Activated T-helper 17 cell treated with anti-CD3 and anti-CD28 coated beads, Interleukin-2, amount 50 U/mL, for 72 hours (primary cell): ENCODE data around the gene GSK3A. TPM values are rescaled to one million over a fixed set of nuclear protein-coding genes. Genes with fewer than 3 reads are reported as not detected.
A peak's percentile ranks its signal among the peaks of the same experiment; 100 is the strongest.

Experiments used
- ATAC-seq: fragments of 150-1000 bp; cut with Tn5 transposase; replicated peaks from 2 replicates; pipeline ENCODE4 v1.10.0; 2021; ENCODE audit warnings: mild to moderate bottlenecking, moderate library complexity
- H3K27ac Mint-ChIP-seq: one replicate; pipeline ENCODE4 v1.8.0; 2022; ENCODE audit warnings: mixed read lengths
- H3K27me3 Mint-ChIP-seq: one replicate; pipeline ENCODE4 v1.8.0; 2022; ENCODE audit warnings: mixed read lengths
- H3K36me3 Mint-ChIP-seq: one replicate; pipeline ENCODE4 v1.8.0; 2022; ENCODE audit warnings: low read depth, mild to moderate bottlenecking, mixed read lengths
- H3K4me1 Mint-ChIP-seq: one replicate; pipeline ENCODE4 v1.8.0; 2022; ENCODE audit warnings: mixed read lengths
- H3K4me3 Mint-ChIP-seq: one replicate; pipeline ENCODE4 v1.8.0; 2022; ENCODE audit warnings: mild to moderate bottlenecking, mixed read lengths
- H3K9me3 Mint-ChIP-seq: one replicate; pipeline ENCODE4 v1.8.0; 2022; ENCODE audit warnings: mixed read lengths
- total RNA-seq, 2 donors: library from RNA; stranded (reverse); gene quantifications; one replicate each; pipeline ENCODE4 v1.2.3, GENCODE V29; 2022

Gene GSK3A
- total RNA-seq, 2 donors from 2014 or later = 30.3 to 47.2 TPM

- peak; percentile 69 for ATAC-seq
- H3K4me1 Mint-ChIP-seq = peaks cover 55% of the 10 kb centered on the region
- H3K36me3 Mint-ChIP-seq = peaks cover 85% of the 10 kb centered on the region
- H3K4me3 Mint-ChIP-seq = peak overlapping the region; percentile 75
- H3K27me3 Mint-ChIP-seq = no peaks in the 10 kb centered on the region
- no peaks in the 10 kb centered on the region for H3K9me3 Mint-ChIP-seq
- peak overlapping the region; percentile 79 for H3K27ac Mint-ChIP-seq
Observed at GRCh38 chr19:42199440-42200115, 42.8 kb downstream of the GSK3A start.

- peaks cover 82% of the 10 kb centered on the region for H3K36me3 Mint-ChIP-seq
- H3K4me1 Mint-ChIP-seq = peaks cover 61% of the 10 kb centered on the region
- ATAC-seq = peak; percentile 52
- H3K27me3 Mint-ChIP-seq = no peaks in the 10 kb centered on the region
- no peaks in the 10 kb centered on the region for H3K9me3 Mint-ChIP-seq
- H3K27ac Mint-ChIP-seq = peak overlapping the region; percentile 79
- peak overlapping the region; percentile 75 for H3K4me3 Mint-ChIP-seq
Observed at GRCh38 chr19:42198676-42199439, 43.5 kb downstream of the GSK3A start.

DNA sequence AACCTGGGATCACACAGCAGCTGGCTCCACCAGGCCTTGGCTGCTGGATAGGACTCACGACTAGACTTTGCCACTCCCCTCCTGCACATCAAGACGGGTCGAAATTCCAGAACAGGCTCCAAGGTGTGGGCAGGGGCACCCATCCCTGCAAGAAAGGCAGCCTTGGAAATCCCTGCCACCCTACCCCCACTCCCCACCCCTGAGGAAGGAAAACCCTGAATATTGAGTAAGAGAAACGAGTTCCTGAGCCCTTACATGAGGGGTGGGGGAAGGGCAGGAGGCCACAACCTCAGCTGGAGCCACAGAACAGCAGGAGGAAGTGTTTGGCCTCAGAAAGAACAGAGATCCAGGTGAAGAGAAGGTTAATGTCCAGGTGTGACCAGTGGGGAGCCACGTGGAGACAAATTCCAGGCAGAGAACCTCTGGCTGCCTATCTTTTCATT, 45.0 kb downstream of the GSK3A start:
- Mint-ChIP-seq H3K27me3 (no peaks in the 10 kb centered on the region), H3K4me1 (peaks cover 54% of the 10 kb centered on the region), H3K36me3 (peaks cover 72% of the 10 kb centered on the region), H3K9me3 (no peaks in the 10 kb centered on the region), H3K27ac (no peak overlapping the region), H3K4me3 (peak overlapping the region; percentile 23)
- no peak for ATAC-seq

- Mint-ChIP-seq H3K27ac (peak overlapping the region; percentile 51), H3K4me3 (no peak overlapping the region), H3K4me1 (peaks cover 51% of the 10 kb centered on the region), H3K9me3 (no peaks in the 10 kb centered on the region), H3K36me3 (peaks cover 61% of the 10 kb centered on the region), H3K27me3 (no peaks in the 10 kb centered on the region)
- ATAC-seq = no peak
Observed at GRCh38 chr19:42196011-42197001, 46.1 kb downstream of the GSK3A start.

DNA sequence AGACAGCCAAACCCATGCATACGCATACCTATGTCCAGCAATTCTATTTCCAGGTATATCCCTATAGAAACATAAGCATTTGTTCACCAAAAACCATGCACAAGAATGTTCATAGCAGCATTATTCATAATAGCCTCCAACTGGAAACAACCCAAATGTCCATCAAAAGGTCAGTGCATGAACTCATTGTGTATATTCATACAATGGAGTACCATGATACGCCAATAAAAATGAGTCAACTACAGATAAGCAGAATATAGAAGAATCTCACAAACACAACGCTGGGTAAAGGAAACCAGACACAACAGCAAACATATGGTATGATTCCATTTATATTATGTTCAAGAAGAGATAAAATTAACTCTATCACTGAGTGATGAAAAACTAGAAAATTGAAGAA, 48.7 kb downstream of the GSK3A start:
- Mint-ChIP-seq H3K9me3 (no peaks in the 10 kb centered on the region), H3K4me3 (no peak overlapping the region), H3K27me3 (no peaks in the 10 kb centered on the region), H3K27ac (peak overlapping the region; percentile 62), H3K36me3 (peaks cover 35% of the 10 kb centered on the region), H3K4me1 (peaks cover 40% of the 10 kb centered on the region)
- no peak for ATAC-seq

DNA sequence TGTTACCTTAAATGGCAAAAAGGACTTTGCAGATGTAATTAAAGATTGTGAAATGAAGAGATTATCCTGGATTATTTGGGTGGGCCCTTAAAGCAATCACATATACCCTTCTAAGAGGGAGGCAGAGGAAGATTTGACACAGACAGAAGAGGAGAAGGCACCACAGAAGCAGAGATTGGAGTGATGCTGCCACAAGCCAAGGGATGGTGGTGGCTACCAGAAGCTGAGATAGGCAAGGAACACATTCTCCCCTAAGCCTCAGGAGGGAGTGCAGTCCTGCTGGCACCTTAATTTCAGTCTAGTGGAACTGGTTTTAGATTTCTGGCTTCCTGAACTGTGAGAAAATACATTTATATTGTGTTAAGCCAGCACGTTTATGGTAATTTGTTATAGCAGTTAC, 49.1 kb downstream of the GSK3A start:
- peaks cover 36% of the 10 kb centered on the region for H3K4me1 Mint-ChIP-seq
- H3K27ac Mint-ChIP-seq = no peak overlapping the region
- H3K4me3 Mint-ChIP-seq = no peak overlapping the region
- peaks cover 31% of the 10 kb centered on the region for H3K36me3 Mint-ChIP-seq
- H3K9me3 Mint-ChIP-seq = no peaks in the 10 kb centered on the region
- no peaks in the 10 kb centered on the region for H3K27me3 Mint-ChIP-seq
- no peak for ATAC-seq

- Mint-ChIP-seq H3K4me3 (peak overlapping the region; percentile 18), H3K27ac (peak overlapping the region; percentile 16), H3K36me3 (peaks cover 17% of the 10 kb centered on the region)
Observed at GRCh38 chr19:42191855-42192254, 50.5 kb downstream of the GSK3A start.

DNA sequence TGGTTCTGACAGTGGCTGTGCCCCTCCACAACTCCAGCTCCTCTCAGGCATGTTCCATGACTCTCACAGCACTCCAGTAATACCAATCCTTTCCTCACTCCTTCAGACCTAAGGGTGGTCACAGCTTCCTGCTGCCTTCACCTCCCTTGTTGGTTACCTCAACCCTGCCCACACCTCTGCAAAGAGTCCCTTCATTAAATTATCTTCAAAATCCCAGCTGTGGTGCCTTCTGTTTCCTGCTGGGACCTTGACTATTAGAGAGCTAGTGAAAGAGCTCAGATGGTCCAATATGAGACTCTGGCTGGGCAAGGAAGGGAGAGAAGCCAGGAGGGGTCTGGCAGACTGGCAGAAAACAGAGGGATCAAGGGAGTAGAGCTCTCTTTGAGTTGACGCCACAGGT, 51.1 kb downstream of the GSK3A start:
- Mint-ChIP-seq H3K27ac (peak overlapping the region; percentile 16), H3K36me3 (peaks cover 12% of the 10 kb centered on the region), H3K4me1 (peaks cover 32% of the 10 kb centered on the region), H3K27me3 (no peaks in the 10 kb centered on the region), H3K4me3 (peak overlapping the region; percentile 18), H3K9me3 (no peaks in the 10 kb centered on the region)
- no peak for ATAC-seq

More at GRCh38 chr19:42191855-42192254, 50.5 kb downstream of the GSK3A start:
- no peaks in the 10 kb centered on the region for H3K27me3 Mint-ChIP-seq
- peaks cover 34% of the 10 kb centered on the region for H3K4me1 Mint-ChIP-seq
- ATAC-seq = peak; percentile 98
- no peaks in the 10 kb centered on the region for H3K9me3 Mint-ChIP-seq

- H3K9me3 Mint-ChIP-seq = no peaks in the 10 kb centered on the region
- peaks cover 43% of the 10 kb centered on the region for H3K4me1 Mint-ChIP-seq
- peaks cover 7% of the 10 kb centered on the region for H3K36me3 Mint-ChIP-seq
- H3K27ac Mint-ChIP-seq = peak overlapping the region; percentile 28
- no peaks in the 10 kb centered on the region for H3K27me3 Mint-ChIP-seq
- H3K4me3 Mint-ChIP-seq = no peak overlapping the region
- ATAC-seq = no peak
Observed at GRCh38 chr19:42189133-42189532, 53.3 kb downstream of the GSK3A start.

GRCh38 chr19:42188665-42189064, 53.7 kb downstream of the GSK3A start:
- H3K27ac Mint-ChIP-seq = peak overlapping the region; percentile 28
- H3K9me3 Mint-ChIP-seq = no peaks in the 10 kb centered on the region
- no peak for ATAC-seq
- no peaks in the 10 kb centered on the region for H3K27me3 Mint-ChIP-seq
- H3K4me1 Mint-ChIP-seq = peaks cover 40% of the 10 kb centered on the region
- H3K36me3 Mint-ChIP-seq = peaks cover 3% of the 10 kb centered on the region
- no peak overlapping the region for H3K4me3 Mint-ChIP-seq

GRCh38 chr19:42185277-42185676, 57.1 kb downstream of the GSK3A start:
- Mint-ChIP-seq H3K27me3 (no peaks in the 10 kb centered on the region), H3K4me3 (peak overlapping the region; percentile 37), H3K36me3 (no peaks in the 10 kb centered on the region), H3K27ac (peak overlapping the region; percentile 62), H3K9me3 (no peaks in the 10 kb centered on the region), H3K4me1 (peaks cover 41% of the 10 kb centered on the region)
- peak; percentile 76 for ATAC-seq

DNA sequence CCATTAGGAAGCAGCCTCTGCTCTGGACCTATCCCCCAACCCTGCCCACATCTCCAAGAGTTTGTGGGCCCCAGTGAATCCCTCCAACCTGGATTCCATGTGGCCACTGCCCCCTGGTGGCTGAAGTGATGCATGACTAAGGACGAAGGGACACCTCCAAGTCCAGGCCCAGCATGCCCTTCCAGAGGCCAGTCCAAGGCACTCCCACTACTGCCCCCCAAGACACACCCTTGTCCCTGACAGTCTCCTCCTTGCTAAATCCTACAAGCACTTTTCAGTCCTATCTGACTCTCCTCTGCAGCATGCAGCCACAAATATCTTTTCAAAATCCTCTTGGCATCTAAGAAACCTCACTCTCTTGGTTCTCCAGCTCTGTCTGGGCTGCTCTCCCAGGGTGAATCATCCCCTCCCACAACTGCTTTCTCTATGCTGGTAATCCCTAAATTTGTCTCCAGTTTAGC, 58.0 kb downstream of the GSK3A start:
- peaks cover 37% of the 10 kb centered on the region for H3K4me1 Mint-ChIP-seq
- no peaks in the 10 kb centered on the region for H3K36me3 Mint-ChIP-seq
- no peaks in the 10 kb centered on the region for H3K27me3 Mint-ChIP-seq
- ATAC-seq = peak; percentile 79
- peak overlapping the region; percentile 62 for H3K27ac Mint-ChIP-seq
- H3K4me3 Mint-ChIP-seq = peak overlapping the region; percentile 37
- H3K9me3 Mint-ChIP-seq = no peaks in the 10 kb centered on the region
